22Rv1 (cell line): ENCODE data around the gene IL18R1.

ENCODE experiments used
- H3K27ac ChIP-seq: fragments of 450-650 bp; 2 replicates; pipeline ENCODE4 v1.5.1; 2017
- ZFX ChIP-seq: fragments of 450-650 bp; IDR thresholded peaks from 2 replicates; pipeline ENCODE4 v1.6.1; 2017; ENCODE audit warnings: antibody characterized with exemption, borderline replicate concordance
- TF ChIP-seq, protein P1 (sequence below): fragments of 450-650 bp; IDR thresholded peaks from 2 replicates; pipeline ENCODE4 v1.5.1; 2017; ENCODE audit warnings: mild to moderate bottlenecking

The IL18R1 gene

DNA sequence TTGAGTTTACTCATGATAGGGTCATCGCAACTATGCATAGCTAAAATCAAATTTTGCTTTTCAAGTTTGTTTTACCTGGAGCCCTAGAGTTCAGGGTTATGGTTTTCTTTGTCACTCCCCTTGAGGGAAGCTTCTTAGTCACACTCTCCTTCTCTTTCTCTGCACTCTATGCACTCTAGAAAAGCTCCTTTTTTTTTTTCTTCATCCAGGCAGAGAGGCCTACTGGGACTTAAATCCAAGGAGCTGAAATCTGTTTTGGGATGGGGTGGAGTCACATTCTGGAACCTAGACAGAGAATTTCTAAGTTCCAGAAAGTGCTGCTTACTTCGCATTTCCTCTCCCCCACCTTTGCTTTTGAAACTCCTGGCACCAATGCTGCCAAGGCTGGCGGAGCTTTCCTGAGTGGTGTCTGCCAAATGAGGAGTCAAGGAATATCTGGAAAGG lies 19.1 kb upstream of the IL18R1 start:
- no peak for TF ChIP-seq ZFX
- TF ChIP-seq, protein P1, sequence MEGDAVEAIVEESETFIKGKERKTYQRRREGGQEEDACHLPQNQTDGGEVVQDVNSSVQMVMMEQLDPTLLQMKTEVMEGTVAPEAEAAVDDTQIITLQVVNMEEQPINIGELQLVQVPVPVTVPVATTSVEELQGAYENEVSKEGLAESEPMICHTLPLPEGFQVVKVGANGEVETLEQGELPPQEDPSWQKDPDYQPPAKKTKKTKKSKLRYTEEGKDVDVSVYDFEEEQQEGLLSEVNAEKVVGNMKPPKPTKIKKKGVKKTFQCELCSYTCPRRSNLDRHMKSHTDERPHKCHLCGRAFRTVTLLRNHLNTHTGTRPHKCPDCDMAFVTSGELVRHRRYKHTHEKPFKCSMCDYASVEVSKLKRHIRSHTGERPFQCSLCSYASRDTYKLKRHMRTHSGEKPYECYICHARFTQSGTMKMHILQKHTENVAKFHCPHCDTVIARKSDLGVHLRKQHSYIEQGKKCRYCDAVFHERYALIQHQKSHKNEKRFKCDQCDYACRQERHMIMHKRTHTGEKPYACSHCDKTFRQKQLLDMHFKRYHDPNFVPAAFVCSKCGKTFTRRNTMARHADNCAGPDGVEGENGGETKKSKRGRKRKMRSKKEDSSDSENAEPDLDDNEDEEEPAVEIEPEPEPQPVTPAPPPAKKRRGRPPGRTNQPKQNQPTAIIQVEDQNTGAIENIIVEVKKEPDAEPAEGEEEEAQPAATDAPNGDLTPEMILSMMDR: no peak
- H3K27ac ChIP-seq: no peak overlapping the region

DNA sequence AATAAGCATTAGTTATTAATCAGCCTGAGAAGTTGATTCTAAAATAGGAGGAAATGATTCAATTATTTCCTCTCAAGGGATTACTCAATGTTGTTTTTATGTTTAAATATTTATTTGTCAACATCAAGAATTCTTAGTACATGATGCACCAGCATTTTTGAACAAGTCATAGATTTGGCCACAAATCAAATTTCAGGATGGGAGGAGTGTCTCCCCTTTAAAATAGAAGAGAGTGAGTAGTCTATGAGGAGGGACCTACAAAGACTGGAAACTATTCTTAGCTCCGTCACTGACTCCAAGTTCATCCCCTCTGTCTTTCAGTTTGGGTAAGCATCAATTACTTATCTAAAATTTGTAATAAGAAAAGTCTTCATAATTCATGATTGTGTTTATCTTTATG lies 18.6 kb upstream of the IL18R1 start:
- H3K27ac ChIP-seq: no peak overlapping the region

DNA sequence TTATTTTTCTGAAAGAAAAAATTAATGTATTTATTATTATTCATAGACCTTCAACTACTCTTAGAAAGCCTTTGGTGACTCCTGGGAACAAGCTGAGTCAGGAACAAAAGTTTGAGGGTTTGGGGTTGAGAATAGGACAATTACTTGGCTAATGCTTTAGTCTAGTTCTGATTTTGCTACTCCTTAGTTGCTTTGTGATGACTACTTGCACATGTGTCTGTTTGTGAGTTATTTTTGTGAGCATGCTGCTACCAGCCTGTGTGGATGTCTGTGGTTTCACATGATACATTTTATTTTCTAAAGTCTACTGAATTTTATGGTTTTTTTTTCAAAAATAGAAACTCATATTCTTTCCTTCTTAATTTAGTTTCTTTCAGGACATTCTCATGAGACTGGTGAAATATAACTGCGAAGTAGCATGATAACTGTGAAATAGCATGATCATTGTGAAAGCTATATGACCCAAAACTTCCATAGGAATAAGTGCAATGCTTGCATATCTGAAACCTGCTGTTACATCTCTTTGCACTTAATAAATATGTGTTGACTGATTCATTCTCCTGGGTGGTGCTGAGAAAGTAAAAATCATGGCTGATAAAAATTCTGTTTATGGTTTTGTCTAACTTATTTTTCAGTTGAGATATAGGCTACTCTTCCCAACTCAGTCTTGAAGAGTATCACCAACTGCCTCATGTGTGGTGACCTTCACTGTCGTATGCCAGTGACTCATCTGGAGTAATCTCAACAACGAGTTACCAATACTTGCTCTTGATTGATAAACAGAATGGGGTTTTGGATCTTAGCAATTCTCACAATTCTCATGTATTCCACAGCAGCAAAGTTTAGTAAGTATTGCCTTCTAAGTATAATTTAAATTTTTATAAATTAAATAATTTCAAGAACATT lies 17.9 kb upstream of the IL18R1 start:
- TF ChIP-seq, protein P1: no peak
- TF ChIP-seq ZFX: no peak
- no peak overlapping the region for H3K27ac ChIP-seq

More for the DNA sequence above, 18.6 kb upstream of the IL18R1 start:
- no peak for TF ChIP-seq ZFX
- TF ChIP-seq, protein P1: no peak

DNA sequence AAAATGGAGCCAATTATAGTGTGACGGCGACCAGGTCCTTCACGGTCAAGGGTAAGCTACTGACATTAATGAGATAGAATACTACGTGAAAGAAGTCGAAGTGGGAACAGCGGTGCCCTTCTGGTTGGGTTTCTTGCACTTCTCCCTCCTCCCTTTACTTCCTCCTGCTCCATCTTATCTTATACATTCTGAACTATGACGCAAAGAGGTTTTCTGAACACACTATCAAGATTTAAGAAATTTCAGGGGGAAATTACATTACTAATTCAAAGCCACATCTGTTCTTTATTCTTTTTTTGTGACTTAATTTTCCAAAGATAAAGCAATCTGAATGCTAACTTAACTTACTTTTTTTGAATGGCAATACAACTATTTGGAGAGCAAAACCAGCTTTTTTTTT lies 14.8 kb upstream of the IL18R1 start:
- no peak overlapping the region for H3K27ac ChIP-seq
- TF ChIP-seq, protein P1: no peak
- no peak for TF ChIP-seq ZFX

DNA sequence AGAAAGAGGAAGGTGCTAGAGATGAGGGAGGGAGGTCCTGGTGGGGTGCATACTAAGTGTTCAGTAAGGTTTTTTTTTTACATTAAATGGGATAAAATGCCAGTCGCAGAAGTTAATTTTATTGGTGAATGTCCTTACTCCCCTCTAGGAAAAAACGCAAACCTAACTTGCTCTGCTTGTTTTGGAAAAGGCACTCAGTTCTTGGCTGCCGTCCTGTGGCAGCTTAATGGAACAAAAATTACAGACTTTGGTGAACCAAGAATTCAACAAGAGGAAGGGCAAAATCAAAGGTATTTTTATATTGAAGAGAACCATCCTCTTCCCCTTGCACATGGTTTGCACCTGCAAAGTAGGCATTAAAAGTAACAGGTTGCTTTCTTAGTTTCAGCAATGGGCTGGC lies 12.7 kb upstream of the IL18R1 start:
- no peak overlapping the region for H3K27ac ChIP-seq
- TF ChIP-seq, protein P1: no peak
- TF ChIP-seq ZFX: no peak

DNA sequence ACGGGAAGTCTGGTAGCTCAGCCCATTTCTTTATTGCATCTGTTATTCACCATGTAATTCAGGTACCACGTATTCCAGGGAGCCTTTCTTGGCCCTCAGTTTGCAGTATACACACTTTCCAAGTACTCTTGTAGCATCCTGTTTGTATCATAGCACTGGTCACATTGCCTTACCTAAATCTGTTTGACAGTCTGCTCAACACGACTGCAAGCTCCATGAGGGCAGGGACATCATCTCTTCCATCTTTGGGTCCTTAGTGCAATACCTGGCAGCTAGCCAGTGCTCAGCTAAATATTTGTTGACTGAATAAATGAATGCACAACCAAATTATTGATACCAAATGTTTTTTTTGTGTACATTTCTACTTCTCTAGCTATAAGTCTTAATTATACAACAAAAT lies 11.2 kb upstream of the IL18R1 start:
- TF ChIP-seq, protein P1: no peak
- TF ChIP-seq ZFX: no peak
- H3K27ac ChIP-seq: no peak overlapping the region

DNA sequence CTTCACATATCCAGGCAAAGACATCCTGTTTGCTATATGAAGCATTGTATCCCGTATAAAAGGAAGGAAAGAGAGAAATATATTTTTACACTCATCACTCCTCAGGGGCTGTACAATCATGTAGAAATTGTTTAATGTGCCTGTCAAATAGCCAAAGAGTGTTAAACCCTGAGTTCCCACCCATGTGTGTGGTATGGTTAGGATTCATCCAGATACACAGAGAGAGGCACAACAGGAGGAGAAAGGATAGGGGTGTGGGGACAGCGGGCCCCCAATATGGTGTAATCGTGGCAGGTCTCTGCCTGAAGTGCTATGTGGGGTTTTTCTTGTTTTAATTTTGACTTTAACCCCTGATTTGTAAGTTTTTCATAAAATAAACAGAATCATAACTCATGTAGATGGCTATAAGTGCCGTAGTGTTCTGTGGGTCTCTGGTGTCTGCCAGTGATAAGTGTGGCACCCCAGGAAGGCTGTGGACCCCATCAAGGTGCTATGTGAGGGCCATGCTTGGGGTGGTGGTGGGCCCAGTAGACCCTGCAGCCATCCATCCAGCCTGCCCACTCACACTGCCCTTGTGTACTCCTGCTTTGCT lies 10.2 kb upstream of the IL18R1 start:
- no peak for TF ChIP-seq ZFX
- TF ChIP-seq, protein P1: no peak
- H3K27ac ChIP-seq: no peak overlapping the region
